Parathyroid adenoma (tissue), 2 donors: ENCODE data around the gene HDAC8.

Source experiments
- H2AFZ ChIP-seq: fragments of 300-600 bp; sonication (generic); one replicate; pipeline ENCODE4 v1.7.0; 2017; ENCODE audit warnings: antibody characterized with exemption, mild to moderate bottlenecking
- H3K27ac ChIP-seq: fragments of 300-600 bp; sonication (generic); one replicate; pipeline ENCODE4 v1.7.0; 2017
- H3K27me3 ChIP-seq: fragments of 300-600 bp; sonication (generic); one replicate; pipeline ENCODE4 v1.7.0; 2017; ENCODE audit warnings: low read length; ENCODE audit not compliant: control insufficient read depth, insufficient read depth
- H3K36me3 ChIP-seq: fragments of 300-600 bp; sonication (generic); one replicate; pipeline ENCODE4 v1.7.0; 2017; ENCODE audit warnings: low read length; ENCODE audit not compliant: control insufficient read depth, insufficient read depth
- H3K4me1 ChIP-seq: fragments of 300-600 bp; sonication (generic); one replicate; pipeline ENCODE4 v1.7.0; 2017; ENCODE audit warnings: control low read depth
- H3K4me2 ChIP-seq: fragments of 300-600 bp; sonication (generic); one replicate; pipeline ENCODE4 v1.7.0; 2017; ENCODE audit warnings: low read length
- H3K4me3 ChIP-seq: fragments of 300-600 bp; sonication (generic); one replicate; pipeline ENCODE4 v1.7.0; 2017; ENCODE audit warnings: low read depth, low read length
- H3K79me2 ChIP-seq: fragments of 300-600 bp; sonication (generic); one replicate; pipeline ENCODE4 v1.7.0; 2017; ENCODE audit warnings: control low read depth
- H3K9ac ChIP-seq: fragments of 300-600 bp; sonication (generic); one replicate; pipeline ENCODE4 v1.7.0; 2017; ENCODE audit warnings: mild to moderate bottlenecking
- H3K9me3 ChIP-seq: fragments of 300-600 bp; sonication (generic); one replicate; pipeline ENCODE4 v1.7.0; 2017; ENCODE audit warnings: low read length; ENCODE audit not compliant: control insufficient read depth
- CTCF ChIP-seq: fragments of 300-600 bp; sonication (generic); IDR thresholded peaks from one replicate; pipeline ENCODE4 v1.7.0; 2017; ENCODE audit warnings: antibody characterized with exemption, mild to moderate bottlenecking
- donor health status: primary hyperparathyroidism.

Gene HDAC8

GRCh38 chrX:72371405-72371804, 201.2 kb downstream of the HDAC8 start:
- no peak overlapping the region for H2AFZ ChIP-seq
- no peaks in the 10 kb centered on the region for H3K36me3 ChIP-seq
- H3K27ac ChIP-seq, result no peak overlapping the region
- no peaks in the 10 kb centered on the region for H3K27me3 ChIP-seq
- no peak overlapping the region for H3K9ac ChIP-seq
- H3K4me2 ChIP-seq, result no peak overlapping the region
- TF ChIP-seq CTCF, result no peak
- no peaks in the 10 kb centered on the region for H3K79me2 ChIP-seq
- peaks cover 12% of the 10 kb centered on the region for H3K4me1 ChIP-seq
- no peaks in the 10 kb centered on the region for H3K9me3 ChIP-seq
- H3K4me3 ChIP-seq, result no peak overlapping the region

- Histone ChIP-seq H3K4me1 (peaks cover 12% of the 10 kb centered on the region), H3K27me3 (no peaks in the 10 kb centered on the region), H3K9ac (no peak overlapping the region), H3K9me3 (no peaks in the 10 kb centered on the region), H3K4me2 (no peak overlapping the region), H2AFZ (no peak overlapping the region), H3K4me3 (no peak overlapping the region), H3K36me3 (no peaks in the 10 kb centered on the region), H3K79me2 (no peaks in the 10 kb centered on the region), H3K27ac (peak overlapping the region; percentile 54)
- TF ChIP-seq CTCF, result no peak
Measured at GRCh38 chrX:72368796-72369195, 203.8 kb downstream of the HDAC8 start.

- Histone ChIP-seq H3K9me3 (no peaks in the 10 kb centered on the region), H3K4me3 (no peak overlapping the region)
Measured at GRCh38 chrX:72367516-72367915, 205.1 kb downstream of the HDAC8 start.

GRCh38 chrX:72366701-72367454, 205.8 kb downstream of the HDAC8 start:
- Histone ChIP-seq H3K4me3 (no peak overlapping the region), H3K27me3 (no peaks in the 10 kb centered on the region), H3K27ac (no peak overlapping the region), H3K79me2 (no peaks in the 10 kb centered on the region), H3K9me3 (no peaks in the 10 kb centered on the region), H3K36me3 (no peaks in the 10 kb centered on the region), H3K4me2 (no peak overlapping the region), H3K4me1 (peaks cover 12% of the 10 kb centered on the region), H2AFZ (no peak overlapping the region), H3K9ac (no peak overlapping the region)
- no peak for TF ChIP-seq CTCF

More at GRCh38 chrX:72367516-72367915, 205.1 kb downstream of the HDAC8 start:
- H3K9ac ChIP-seq, result no peak overlapping the region
- H3K27ac ChIP-seq, result peak overlapping the region; percentile 54
- TF ChIP-seq CTCF, result no peak
- no peaks in the 10 kb centered on the region for H3K27me3 ChIP-seq
- no peaks in the 10 kb centered on the region for H3K79me2 ChIP-seq
- H3K4me2 ChIP-seq, result no peak overlapping the region
- H3K4me1 ChIP-seq, result peaks cover 12% of the 10 kb centered on the region
- no peaks in the 10 kb centered on the region for H3K36me3 ChIP-seq
- no peak overlapping the region for H2AFZ ChIP-seq

- no peak for TF ChIP-seq CTCF
- H3K4me2 ChIP-seq, result no peak overlapping the region
- no peaks in the 10 kb centered on the region for H3K79me2 ChIP-seq
- H3K27me3 ChIP-seq, result no peaks in the 10 kb centered on the region
- no peak overlapping the region for H3K27ac ChIP-seq
- no peaks in the 10 kb centered on the region for H3K9me3 ChIP-seq
- H2AFZ ChIP-seq, result no peak overlapping the region
- no peak overlapping the region for H3K4me3 ChIP-seq
- peaks cover 12% of the 10 kb centered on the region for H3K4me1 ChIP-seq
- no peak overlapping the region for H3K9ac ChIP-seq
- no peaks in the 10 kb centered on the region for H3K36me3 ChIP-seq
Measured at GRCh38 chrX:72366178-72366577, 206.5 kb downstream of the HDAC8 start.
